H1 (cell line): Measurements from ENCODE around the gene MSANTD3. TPM values are rescaled to one million over a fixed set of nuclear protein-coding genes. Genes with fewer than 3 reads are reported as not detected.

Experiments used
- CREB1 ChIP-seq: IDR thresholded peaks from 2 replicates; pipeline ENCODE4 v1.6.1; 2012; ENCODE audit warnings: inconsistent platforms
- HDAC6 ChIP-seq: IDR thresholded peaks from one replicate; pipeline ENCODE4 v1.7.1; 2012; ENCODE audit warnings: low read depth, mild to moderate bottlenecking, inconsistent platforms, low read length, moderate library complexity
- RAD21 ChIP-seq, 2 experiments: IDR thresholded peaks in 1 of 2; conservative IDR thresholded peaks in 1 of 2; 2 replicates each; pipeline ENCODE4 v1.6.1; 2011; ENCODE audit warnings: low read depth in 2 of 2, low read length in 2 of 2, improper control_type of control experiment in 1 of 2, inconsistent platforms in 1 of 2, mild to moderate bottlenecking in 1 of 2, moderate library complexity in 1 of 2
- SIRT6 ChIP-seq: IDR thresholded peaks from one replicate; pipeline ENCODE4 v1.7.1; 2012; ENCODE audit warnings: low read length, inconsistent platforms
- SP2 ChIP-seq: IDR thresholded peaks from 2 replicates; pipeline ENCODE4 v1.6.1; 2012; ENCODE audit warnings: mild to moderate bottlenecking, low read length, inconsistent platforms
- SP4 ChIP-seq: IDR thresholded peaks from 2 replicates; pipeline ENCODE4 v1.6.1; 2012; ENCODE audit warnings: low read length, inconsistent platforms
- SRF ChIP-seq: IDR thresholded peaks from 2 replicates; pipeline ENCODE4 v1.6.1; 2011; ENCODE audit warnings: mild to moderate bottlenecking, low read depth, low read length, moderate library complexity
- TBP ChIP-seq: IDR thresholded peaks from 2 replicates; pipeline ENCODE4 v1.6.1; 2011; ENCODE audit warnings: low read depth, low read length, improper control_type of control experiment
- polyA plus RNA-seq, 7 experiments: library from polyadenylated mRNA; depleted of rRNA in 3 of 7; stranded (reverse) in 5 of 7; unstranded in 2 of 7; fragments of >200 nt in 5 of 7; fragments of 200-250 nt in 2 of 7; gene quantifications; 1 replicate in 5 of 7; 2 replicates in 1 of 7; 4 replicates in 1 of 7; pipeline versions ENCODE4 v1.2.1 to v1.2.3, GENCODE V29; 2011 to 2013; ENCODE audit warnings: missing spikeins in 2 of 7, mixed read lengths in 2 of 7
- total RNA-seq: library from RNA; stranded (reverse); fragmentation: NEBNext Ultra II Directional; extraction: Animal tissue kit (Norgen Biotek cat#: 25700); gene quantifications from 2 replicates; pipeline ENCODE4 v1.2.1, GENCODE V29; 2021
- TF ChIP-seq, protein P1 (sequence below): fragments of 300-600 bp; sonication (generic); IDR thresholded peaks from 2 replicates; pipeline ENCODE4 v1.7.1; 2012; ENCODE audit warnings: low read length, moderate library complexity, mild to moderate bottlenecking, inconsistent platforms; ENCODE audit not compliant: insufficient replicate concordance

MSANTD3 gene
- total and polyA plus RNA-seq, 2 of the 8 experiments (the other 6 are each of a cell fraction or from before 2014, with no cell fraction given): 12.0 to 41.3 TPM

DNA sequence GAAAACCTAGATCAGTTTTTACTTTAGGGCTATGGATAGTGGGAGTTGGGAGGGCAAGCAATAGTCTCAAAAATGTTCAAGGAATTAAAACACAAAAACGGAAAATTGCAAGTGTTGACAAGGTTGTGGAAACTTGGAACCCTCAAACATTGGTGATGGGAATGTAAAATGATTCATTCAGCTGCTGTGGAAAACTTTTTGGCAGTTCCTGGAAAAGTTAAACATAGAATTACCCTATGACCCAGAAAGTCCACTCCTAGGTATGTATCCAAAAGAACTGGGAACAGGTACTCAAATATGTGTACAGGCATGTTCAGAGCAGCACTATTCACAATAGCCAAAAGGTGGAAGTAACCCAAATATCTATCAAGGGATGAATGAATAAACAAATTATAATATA lies 1.2 kb upstream of the MSANTD3 start (continued):
- TF ChIP-seq, protein P1, sequence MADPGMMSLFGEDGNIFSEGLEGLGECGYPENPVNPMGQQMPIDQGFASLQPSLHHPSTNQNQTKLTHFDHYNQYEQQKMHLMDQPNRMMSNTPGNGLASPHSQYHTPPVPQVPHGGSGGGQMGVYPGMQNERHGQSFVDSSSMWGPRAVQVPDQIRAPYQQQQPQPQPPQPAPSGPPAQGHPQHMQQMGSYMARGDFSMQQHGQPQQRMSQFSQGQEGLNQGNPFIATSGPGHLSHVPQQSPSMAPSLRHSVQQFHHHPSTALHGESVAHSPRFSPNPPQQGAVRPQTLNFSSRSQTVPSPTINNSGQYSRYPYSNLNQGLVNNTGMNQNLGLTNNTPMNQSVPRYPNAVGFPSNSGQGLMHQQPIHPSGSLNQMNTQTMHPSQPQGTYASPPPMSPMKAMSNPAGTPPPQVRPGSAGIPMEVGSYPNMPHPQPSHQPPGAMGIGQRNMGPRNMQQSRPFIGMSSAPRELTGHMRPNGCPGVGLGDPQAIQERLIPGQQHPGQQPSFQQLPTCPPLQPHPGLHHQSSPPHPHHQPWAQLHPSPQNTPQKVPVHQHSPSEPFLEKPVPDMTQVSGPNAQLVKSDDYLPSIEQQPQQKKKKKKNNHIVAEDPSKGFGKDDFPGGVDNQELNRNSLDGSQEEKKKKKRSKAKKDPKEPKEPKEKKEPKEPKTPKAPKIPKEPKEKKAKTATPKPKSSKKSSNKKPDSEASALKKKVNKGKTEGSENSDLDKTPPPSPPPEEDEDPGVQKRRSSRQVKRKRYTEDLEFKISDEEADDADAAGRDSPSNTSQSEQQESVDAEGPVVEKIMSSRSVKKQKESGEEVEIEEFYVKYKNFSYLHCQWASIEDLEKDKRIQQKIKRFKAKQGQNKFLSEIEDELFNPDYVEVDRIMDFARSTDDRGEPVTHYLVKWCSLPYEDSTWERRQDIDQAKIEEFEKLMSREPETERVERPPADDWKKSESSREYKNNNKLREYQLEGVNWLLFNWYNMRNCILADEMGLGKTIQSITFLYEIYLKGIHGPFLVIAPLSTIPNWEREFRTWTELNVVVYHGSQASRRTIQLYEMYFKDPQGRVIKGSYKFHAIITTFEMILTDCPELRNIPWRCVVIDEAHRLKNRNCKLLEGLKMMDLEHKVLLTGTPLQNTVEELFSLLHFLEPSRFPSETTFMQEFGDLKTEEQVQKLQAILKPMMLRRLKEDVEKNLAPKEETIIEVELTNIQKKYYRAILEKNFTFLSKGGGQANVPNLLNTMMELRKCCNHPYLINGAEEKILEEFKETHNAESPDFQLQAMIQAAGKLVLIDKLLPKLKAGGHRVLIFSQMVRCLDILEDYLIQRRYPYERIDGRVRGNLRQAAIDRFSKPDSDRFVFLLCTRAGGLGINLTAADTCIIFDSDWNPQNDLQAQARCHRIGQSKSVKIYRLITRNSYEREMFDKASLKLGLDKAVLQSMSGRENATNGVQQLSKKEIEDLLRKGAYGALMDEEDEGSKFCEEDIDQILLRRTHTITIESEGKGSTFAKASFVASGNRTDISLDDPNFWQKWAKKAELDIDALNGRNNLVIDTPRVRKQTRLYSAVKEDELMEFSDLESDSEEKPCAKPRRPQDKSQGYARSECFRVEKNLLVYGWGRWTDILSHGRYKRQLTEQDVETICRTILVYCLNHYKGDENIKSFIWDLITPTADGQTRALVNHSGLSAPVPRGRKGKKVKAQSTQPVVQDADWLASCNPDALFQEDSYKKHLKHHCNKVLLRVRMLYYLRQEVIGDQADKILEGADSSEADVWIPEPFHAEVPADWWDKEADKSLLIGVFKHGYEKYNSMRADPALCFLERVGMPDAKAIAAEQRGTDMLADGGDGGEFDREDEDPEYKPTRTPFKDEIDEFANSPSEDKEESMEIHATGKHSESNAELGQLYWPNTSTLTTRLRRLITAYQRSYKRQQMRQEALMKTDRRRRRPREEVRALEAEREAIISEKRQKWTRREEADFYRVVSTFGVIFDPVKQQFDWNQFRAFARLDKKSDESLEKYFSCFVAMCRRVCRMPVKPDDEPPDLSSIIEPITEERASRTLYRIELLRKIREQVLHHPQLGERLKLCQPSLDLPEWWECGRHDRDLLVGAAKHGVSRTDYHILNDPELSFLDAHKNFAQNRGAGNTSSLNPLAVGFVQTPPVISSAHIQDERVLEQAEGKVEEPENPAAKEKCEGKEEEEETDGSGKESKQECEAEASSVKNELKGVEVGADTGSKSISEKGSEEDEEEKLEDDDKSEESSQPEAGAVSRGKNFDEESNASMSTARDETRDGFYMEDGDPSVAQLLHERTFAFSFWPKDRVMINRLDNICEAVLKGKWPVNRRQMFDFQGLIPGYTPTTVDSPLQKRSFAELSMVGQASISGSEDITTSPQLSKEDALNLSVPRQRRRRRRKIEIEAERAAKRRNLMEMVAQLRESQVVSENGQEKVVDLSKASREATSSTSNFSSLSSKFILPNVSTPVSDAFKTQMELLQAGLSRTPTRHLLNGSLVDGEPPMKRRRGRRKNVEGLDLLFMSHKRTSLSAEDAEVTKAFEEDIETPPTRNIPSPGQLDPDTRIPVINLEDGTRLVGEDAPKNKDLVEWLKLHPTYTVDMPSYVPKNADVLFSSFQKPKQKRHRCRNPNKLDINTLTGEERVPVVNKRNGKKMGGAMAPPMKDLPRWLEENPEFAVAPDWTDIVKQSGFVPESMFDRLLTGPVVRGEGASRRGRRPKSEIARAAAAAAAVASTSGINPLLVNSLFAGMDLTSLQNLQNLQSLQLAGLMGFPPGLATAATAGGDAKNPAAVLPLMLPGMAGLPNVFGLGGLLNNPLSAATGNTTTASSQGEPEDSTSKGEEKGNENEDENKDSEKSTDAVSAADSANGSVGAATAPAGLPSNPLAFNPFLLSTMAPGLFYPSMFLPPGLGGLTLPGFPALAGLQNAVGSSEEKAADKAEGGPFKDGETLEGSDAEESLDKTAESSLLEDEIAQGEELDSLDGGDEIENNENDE: no peak
- no peak for TF ChIP-seq RAD21 (IDR thresholded peaks at IDR 0.05 in 1 of 2, conservative IDR thresholded peaks at IDR 0.05 in 1 of 2; ENCODE audit: low read depth in 2 of 2, low read length in 2 of 2)
- no peak for TF ChIP-seq SP2
- TF ChIP-seq HDAC6: no peak
- no peak for TF ChIP-seq CREB1
- TF ChIP-seq SRF: no peak
- TF ChIP-seq TBP: no peak
- no peak for TF ChIP-seq SIRT6
- TF ChIP-seq SP4: no peak
